HepG2 (cell line): Measurements from ENCODE around the gene KIAA0232. TPM values are rescaled to one million over a fixed set of nuclear protein-coding genes. Genes with fewer than 3 reads are reported as not detected.

Experiments
- ATF1 ChIP-seq: IDR thresholded peaks from 2 replicates; pipeline ENCODE4 v1.6.1; 2016; ENCODE audit warnings: mild to moderate bottlenecking, control low read depth
- CCAR2 ChIP-seq: fragments of 200-400 bp; formaldehyde crosslinking; optimal IDR thresholded peaks from 2 replicates; pipeline ENCODE3; 2018; ENCODE audit warnings: low read depth, mild to moderate bottlenecking, low read length, moderate library complexity
- GFI1 ChIP-seq: sonication (generic); formaldehyde crosslinking; IDR thresholded peaks from 2 replicates; pipeline ENCODE4 v1.5.0; 2020; ENCODE audit warnings: missing genetic modification reagents, mild to moderate bottlenecking, borderline replicate concordance
- KDM1A ChIP-seq: IDR thresholded peaks from 2 replicates; pipeline ENCODE4 v1.6.1; 2016; ENCODE audit warnings: missing compliant biosample characterization
- KLF6 ChIP-seq: IDR thresholded peaks from 2 replicates; pipeline ENCODE4 v1.8.0; 2016; ENCODE audit warnings: missing biosample characterization, missing genetic modification reagents
- MED1 ChIP-seq: sonication (generic); formaldehyde crosslinking; IDR thresholded peaks from 2 replicates; pipeline ENCODE4 v1.4.0; 2020; ENCODE audit warnings: missing genetic modification reagents
- RARA ChIP-seq: IDR thresholded peaks from 2 replicates; pipeline ENCODE4 v1.6.1; 2016; ENCODE audit warnings: missing genetic modification reagents, missing compliant biosample characterization
- ZBTB20 ChIP-seq: sonication (generic); formaldehyde crosslinking; IDR thresholded peaks from 2 replicates; pipeline ENCODE4 v1.8.1; 2023; ENCODE audit warnings: missing genetic modification reagents, low read depth, mild to moderate bottlenecking, borderline replicate concordance
- ZBTB42 ChIP-seq: sonication (generic); formaldehyde crosslinking; IDR thresholded peaks from 2 replicates; pipeline ENCODE4 v1.5.0; 2020; ENCODE audit warnings: mild to moderate bottlenecking, missing genetic modification reagents
- ZFP36 ChIP-seq: fragments of 150-350 bp; IDR thresholded peaks from 2 replicates; pipeline ENCODE4 v1.6.1; 2018; ENCODE audit warnings: borderline replicate concordance, low read length, low read depth; ENCODE audit not compliant: partially characterized antibody
- ZNF484 ChIP-seq: sonication (generic); formaldehyde crosslinking; IDR thresholded peaks from 2 replicates; pipeline ENCODE4 v1.5.1; 2020; ENCODE audit warnings: mild to moderate bottlenecking, low read depth, missing genetic modification reagents, borderline replicate concordance
- ZNF713 ChIP-seq: sonication (generic); formaldehyde crosslinking; IDR thresholded peaks from 2 replicates; pipeline ENCODE4 v1.4.0; 2020; ENCODE audit warnings: mild to moderate bottlenecking, missing genetic modification reagents
- ZNF83 ChIP-seq: sonication (generic); formaldehyde crosslinking; IDR thresholded peaks from 2 replicates; pipeline ENCODE4 v1.4.0; 2020; ENCODE audit warnings: missing genetic modification reagents, mild to moderate bottlenecking, borderline replicate concordance
- polyA plus RNA-seq, 8 experiments: library from polyadenylated mRNA; depleted of rRNA in 3 of 8; stranded (reverse) in 7 of 8; unstranded in 1 of 8; fragments of >200 nt; fragmentation: Illumina TruSeq in 4 of 8; extraction: Trizol in 4 of 8; gene quantifications; 2 replicates each; pipeline versions ENCODE4 v1.2.1 to v1.2.3, GENCODE V29; 2011 to 2016; ENCODE audit warnings: low read depth in 4 of 8, missing spikeins in 1 of 8, mixed read lengths in 1 of 8; ENCODE audit not compliant: insufficient read depth in 1 of 8
- total RNA-seq, 5 experiments: library from RNA; depleted of rRNA; stranded (reverse); fragments of >200 nt; fragmentation: Illumina TruSeq; extraction: Trizol; gene quantifications; 2 replicates each; pipeline ENCODE4 v1.2.3, GENCODE V29; 2016; ENCODE audit warnings: low read depth in 1 of 5
- TF ChIP-seq, protein P1 (sequence below): sonication (generic); formaldehyde crosslinking; IDR thresholded peaks from one replicate; pipeline ENCODE4 v1.5.1; 2020; ENCODE audit warnings: mild to moderate bottlenecking, missing genetic modification reagents; ENCODE audit errors: not compliant biosample characterization
- TF ChIP-seq, protein P2 (sequence below): sonication (generic); formaldehyde crosslinking; conservative IDR thresholded peaks from 2 replicates; pipeline ENCODE4 v1.8.1; 2023; ENCODE audit warnings: missing genetic modification reagents
- TF ChIP-seq, protein P3 (sequence below): sonication (generic); formaldehyde crosslinking; IDR thresholded peaks from 2 replicates; pipeline ENCODE4 v1.4.0; 2020; ENCODE audit warnings: missing genetic modification reagents
- TF ChIP-seq, protein P4 (sequence below): IDR thresholded peaks from 2 replicates; pipeline ENCODE4 v1.6.1; 2016

KIAA0232 gene
- total and polyA plus RNA-seq, 2 of the 13 experiments (the other 11 are each of a cell fraction or from before 2014, with no cell fraction given): 7.8 to 17.1 TPM

DNA sequence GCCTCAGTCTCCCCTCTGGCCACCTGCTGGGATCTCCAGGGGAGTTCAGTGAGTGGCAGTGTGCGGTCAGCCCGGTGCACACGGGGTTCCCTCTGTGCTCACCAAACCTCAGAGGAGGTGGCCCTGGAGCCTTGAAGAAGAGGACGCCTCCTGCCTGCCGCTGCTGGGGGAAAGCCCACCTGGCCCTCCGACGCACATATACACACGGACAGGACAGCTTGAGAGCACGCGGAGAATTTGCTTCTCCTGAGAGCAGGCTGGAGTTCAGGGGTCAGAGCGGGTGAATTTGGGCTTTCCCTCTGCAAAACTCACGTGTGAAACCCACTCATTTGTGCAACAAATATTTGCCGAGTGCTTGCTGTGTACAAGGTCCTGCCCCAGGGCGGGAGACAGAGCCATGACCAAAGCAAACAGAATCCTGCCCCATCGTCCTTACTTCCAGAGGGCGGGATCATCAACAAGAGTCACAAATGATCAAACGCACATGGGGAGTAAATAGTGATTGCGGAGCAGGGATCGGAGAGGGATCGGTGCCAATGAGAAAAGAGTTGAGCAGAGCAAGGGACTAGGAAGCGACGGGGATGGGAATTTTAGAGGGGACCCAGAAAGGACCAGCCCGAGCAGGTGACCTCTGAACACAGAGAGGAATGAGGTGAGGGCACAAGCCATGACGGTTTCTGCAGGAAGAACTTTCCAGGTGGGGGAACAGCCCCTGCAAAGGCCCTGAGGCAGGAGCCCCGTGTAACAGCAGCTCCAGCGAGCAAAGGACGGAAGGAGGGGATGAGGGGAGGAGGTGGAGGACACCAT, 49.0 kb upstream of the KIAA0232 start (continued):
- TF ChIP-seq, protein P1, sequence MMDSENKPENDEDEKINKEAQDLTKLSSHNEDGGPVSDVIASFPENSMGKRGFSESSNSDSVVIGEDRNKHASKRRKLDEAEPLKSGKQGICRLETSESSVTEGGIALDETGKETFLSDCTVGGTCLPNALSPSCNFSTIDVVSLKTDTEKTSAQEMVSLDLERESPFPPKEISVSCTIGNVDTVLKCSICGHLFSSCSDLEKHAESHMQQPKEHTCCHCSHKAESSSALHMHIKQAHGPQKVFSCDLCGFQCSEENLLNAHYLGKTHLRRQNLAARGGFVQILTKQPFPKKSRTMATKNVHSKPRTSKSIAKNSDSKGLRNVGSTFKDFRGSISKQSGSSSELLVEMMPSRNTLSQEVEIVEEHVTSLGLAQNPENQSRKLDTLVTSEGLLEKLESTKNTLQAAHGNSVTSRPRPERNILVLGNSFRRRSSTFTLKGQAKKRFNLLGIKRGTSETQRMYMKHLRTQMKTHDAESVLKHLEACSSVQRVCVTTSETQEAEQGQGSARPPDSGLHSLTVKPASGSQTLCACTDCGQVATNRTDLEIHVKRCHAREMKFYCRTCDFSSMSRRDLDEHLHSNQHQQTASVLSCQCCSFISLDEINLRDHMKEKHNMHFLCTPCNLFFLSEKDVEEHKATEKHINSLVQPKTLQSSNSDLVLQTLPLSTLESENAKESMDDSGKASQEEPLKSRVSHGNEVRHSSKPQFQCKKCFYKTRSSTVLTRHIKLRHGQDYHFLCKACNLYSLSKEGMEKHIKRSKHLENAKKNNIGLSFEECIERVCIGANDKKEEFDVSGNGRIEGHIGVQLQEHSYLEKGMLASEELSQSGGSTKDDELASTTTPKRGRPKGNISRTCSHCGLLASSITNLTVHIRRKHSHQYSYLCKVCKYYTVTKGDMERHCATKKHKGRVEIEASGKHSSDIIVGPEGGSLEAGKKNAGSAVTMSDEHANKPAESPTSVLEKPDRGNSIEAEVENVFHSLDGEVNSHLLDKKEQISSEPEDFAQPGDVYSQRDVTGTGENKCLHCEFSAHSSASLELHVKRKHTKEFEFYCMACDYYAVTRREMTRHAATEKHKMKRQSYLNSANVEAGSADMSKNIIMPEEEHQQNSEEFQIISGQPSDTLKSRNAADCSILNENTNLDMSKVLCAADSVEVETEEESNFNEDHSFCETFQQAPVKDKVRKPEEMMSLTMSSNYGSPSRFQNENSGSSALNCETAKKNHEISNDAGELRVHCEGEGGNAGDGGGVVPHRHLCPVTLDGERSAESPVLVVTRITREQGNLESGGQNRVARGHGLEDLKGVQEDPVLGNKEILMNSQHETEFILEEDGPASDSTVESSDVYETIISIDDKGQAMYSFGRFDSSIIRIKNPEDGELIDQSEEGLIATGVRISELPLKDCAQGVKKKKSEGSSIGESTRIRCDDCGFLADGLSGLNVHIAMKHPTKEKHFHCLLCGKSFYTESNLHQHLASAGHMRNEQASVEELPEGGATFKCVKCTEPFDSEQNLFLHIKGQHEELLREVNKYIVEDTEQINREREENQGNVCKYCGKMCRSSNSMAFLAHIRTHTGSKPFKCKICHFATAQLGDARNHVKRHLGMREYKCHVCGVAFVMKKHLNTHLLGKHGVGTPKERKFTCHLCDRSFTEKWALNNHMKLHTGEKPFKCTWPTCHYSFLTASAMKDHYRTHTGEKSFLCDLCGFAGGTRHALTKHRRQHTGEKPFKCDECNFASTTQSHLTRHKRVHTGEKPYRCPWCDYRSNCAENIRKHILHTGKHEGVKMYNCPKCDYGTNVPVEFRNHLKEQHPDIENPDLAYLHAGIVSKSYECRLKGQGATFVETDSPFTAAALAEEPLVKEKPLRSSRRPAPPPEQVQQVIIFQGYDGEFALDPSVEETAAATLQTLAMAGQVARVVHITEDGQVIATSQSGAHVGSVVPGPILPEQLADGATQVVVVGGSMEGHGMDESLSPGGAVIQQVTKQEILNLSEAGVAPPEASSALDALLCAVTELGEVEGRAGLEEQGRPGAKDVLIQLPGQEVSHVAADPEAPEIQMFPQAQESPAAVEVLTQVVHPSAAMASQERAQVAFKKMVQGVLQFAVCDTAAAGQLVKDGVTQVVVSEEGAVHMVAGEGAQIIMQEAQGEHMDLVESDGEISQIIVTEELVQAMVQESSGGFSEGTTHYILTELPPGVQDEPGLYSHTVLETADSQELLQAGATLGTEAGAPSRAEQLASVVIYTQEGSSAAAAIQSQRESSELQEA (CRISPR knock-in tag): no peak
- TF ChIP-seq ZBTB42 (no peak), ZNF484 (CRISPR knock-in tag) (no peak), MED1 (peak; percentile 96), KDM1A (CRISPR knock-in tag) (0 out of 2 replicates have a peak, but pooled peaks have one; percentile 10), CCAR2 (no peak), ZBTB20 (CRISPR knock-in tag) (peak; percentile 65), RARA (CRISPR knock-in tag) (peak; percentile 89), ZNF713 (CRISPR knock-in tag) (no peak), ZFP36 (no peak), ATF1 (no peak), ZNF83 (CRISPR knock-in tag) (no peak), KLF6 (CRISPR knock-in tag) (peak; percentile 63; the same call in 1 of the 2 replicates), GFI1 (CRISPR knock-in tag) (peak; percentile 96)
- TF ChIP-seq, protein P2, sequence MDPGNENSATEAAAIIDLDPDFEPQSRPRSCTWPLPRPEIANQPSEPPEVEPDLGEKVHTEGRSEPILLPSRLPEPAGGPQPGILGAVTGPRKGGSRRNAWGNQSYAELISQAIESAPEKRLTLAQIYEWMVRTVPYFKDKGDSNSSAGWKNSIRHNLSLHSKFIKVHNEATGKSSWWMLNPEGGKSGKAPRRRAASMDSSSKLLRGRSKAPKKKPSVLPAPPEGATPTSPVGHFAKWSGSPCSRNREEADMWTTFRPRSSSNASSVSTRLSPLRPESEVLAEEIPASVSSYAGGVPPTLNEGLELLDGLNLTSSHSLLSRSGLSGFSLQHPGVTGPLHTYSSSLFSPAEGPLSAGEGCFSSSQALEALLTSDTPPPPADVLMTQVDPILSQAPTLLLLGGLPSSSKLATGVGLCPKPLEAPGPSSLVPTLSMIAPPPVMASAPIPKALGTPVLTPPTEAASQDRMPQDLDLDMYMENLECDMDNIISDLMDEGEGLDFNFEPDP (CRISPR knock-in tag): no peak
- TF ChIP-seq, protein P3, sequence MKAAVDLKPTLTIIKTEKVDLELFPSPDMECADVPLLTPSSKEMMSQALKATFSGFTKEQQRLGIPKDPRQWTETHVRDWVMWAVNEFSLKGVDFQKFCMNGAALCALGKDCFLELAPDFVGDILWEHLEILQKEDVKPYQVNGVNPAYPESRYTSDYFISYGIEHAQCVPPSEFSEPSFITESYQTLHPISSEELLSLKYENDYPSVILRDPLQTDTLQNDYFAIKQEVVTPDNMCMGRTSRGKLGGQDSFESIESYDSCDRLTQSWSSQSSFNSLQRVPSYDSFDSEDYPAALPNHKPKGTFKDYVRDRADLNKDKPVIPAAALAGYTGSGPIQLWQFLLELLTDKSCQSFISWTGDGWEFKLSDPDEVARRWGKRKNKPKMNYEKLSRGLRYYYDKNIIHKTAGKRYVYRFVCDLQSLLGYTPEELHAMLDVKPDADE (CRISPR knock-in tag): no peak
- TF ChIP-seq, protein P4, sequence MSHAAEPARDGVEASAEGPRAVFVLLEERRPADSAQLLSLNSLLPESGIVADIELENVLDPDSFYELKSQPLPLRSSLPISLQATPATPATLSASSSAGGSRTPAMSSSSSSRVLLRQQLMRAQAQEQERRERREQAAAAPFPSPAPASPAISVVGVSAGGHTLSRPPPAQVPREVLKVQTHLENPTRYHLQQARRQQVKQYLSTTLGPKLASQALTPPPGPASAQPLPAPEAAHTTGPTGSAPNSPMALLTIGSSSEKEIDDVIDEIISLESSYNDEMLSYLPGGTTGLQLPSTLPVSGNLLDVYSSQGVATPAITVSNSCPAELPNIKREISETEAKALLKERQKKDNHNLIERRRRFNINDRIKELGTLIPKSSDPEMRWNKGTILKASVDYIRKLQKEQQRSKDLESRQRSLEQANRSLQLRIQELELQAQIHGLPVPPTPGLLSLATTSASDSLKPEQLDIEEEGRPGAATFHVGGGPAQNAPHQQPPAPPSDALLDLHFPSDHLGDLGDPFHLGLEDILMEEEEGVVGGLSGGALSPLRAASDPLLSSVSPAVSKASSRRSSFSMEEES (CRISPR knock-in tag): peak; percentile 78
